GM12864 (cell line): ENCODE measurements around the gene HSD3B2.

ENCODE experiments used
- DNase-seq: peaks from one replicate; pipeline ENCODE4 v3.0.0-alpha.2; 2011; ENCODE audit warnings: low read depth
- H3K4me3 ChIP-seq: 2 replicates; pipeline ENCODE4 v1.5.1; 2011; ENCODE audit warnings: mild to moderate bottlenecking, low read depth, low read length, control low read depth
- TF ChIP-seq, protein P1 (sequence below): IDR thresholded peaks from 2 replicates; pipeline ENCODE4 v1.5.1; 2011; ENCODE audit warnings: low read depth, mild to moderate bottlenecking, moderate library complexity, low read length, control low read depth, inconsistent platforms; ENCODE audit errors: missing control alignments

HSD3B2 gene

DNA sequence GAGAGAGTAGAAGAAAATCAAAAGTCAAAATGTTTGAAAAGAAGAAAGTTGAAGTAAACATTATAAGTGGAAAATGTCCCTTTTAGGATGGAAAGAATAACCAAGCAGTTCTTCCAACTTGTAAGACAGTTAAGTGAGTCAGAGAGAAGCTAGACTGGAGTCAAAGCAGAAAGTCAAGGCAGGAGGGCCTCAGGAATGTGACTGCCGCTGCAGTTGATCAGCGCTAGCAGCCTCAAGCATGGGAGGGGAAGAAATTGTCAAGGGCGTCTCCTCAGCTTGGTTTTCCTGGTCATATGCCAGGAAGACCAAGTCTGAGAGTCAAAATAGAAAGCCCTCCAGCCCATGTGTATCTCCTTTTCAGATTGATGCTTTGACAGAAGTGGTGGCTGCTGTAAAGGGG is 23.2 kb upstream of the HSD3B2 start:
- no peak for DNase-seq
- TF ChIP-seq, protein P1, sequence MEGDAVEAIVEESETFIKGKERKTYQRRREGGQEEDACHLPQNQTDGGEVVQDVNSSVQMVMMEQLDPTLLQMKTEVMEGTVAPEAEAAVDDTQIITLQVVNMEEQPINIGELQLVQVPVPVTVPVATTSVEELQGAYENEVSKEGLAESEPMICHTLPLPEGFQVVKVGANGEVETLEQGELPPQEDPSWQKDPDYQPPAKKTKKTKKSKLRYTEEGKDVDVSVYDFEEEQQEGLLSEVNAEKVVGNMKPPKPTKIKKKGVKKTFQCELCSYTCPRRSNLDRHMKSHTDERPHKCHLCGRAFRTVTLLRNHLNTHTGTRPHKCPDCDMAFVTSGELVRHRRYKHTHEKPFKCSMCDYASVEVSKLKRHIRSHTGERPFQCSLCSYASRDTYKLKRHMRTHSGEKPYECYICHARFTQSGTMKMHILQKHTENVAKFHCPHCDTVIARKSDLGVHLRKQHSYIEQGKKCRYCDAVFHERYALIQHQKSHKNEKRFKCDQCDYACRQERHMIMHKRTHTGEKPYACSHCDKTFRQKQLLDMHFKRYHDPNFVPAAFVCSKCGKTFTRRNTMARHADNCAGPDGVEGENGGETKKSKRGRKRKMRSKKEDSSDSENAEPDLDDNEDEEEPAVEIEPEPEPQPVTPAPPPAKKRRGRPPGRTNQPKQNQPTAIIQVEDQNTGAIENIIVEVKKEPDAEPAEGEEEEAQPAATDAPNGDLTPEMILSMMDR: no peak
- H3K4me3 ChIP-seq: no peak overlapping the region

DNA sequence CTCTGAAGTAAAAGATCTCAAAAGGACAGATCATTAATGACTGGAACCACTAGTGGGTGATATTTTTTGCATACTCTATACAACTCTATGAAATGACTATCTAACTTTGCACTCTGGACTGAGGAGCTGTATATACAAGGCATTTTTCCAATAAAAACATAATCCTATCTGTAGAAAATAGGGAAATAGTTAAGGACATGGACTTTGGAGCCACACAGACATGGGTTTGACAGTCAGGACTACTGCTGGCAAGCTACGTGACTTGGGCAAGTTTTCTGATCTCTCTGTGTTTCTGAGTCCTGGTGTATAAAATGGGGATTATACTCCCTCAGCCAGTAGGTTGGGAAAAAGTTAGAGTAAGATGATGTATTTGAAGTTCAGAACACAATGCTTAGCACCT is 20.9 kb upstream of the HSD3B2 start:
- no peak for DNase-seq
- TF ChIP-seq, protein P1: no peak
- no peak overlapping the region for H3K4me3 ChIP-seq

DNA sequence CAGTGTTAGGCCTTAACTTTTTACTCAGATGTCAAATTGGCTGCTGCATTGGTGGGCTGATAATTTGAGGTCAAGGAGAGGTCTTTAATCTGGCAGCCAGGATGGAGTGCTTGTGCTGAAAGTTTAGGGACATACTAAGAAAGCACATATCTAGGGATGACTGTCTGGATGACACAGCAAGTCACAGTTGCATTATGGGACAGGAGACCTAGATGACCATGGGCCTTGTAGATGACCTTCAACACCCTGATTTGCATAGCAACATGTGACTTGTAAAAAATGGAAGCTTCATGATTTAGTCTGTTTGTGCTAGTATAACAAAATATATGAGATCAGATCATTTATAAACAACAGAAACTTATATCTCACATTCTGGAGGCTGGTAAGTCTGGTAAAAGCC is 18.0 kb upstream of the HSD3B2 start:
- H3K4me3 ChIP-seq: no peak overlapping the region
- no peak for DNase-seq
- TF ChIP-seq, protein P1: no peak

DNA sequence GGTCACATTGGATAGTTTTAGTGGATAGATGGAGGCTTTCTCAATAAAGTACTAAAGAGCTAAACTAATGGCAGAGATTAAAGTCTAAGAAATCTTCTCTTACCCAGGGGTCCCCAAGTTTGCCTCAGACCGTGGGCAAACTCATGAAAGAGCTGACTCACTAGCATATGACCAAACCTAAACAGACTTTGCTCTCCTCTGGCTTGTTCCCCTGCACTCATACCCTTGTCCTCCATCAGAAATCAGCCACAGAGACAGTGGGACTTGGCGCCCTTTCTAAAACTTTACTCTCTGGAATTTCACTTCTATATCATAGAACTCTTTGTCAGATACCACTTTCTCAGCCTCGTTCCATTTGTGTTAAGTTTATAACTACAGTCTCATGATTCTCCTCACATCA is 17.0 kb upstream of the HSD3B2 start:
- TF ChIP-seq, protein P1: no peak
- H3K4me3 ChIP-seq: no peak overlapping the region

DNA sequence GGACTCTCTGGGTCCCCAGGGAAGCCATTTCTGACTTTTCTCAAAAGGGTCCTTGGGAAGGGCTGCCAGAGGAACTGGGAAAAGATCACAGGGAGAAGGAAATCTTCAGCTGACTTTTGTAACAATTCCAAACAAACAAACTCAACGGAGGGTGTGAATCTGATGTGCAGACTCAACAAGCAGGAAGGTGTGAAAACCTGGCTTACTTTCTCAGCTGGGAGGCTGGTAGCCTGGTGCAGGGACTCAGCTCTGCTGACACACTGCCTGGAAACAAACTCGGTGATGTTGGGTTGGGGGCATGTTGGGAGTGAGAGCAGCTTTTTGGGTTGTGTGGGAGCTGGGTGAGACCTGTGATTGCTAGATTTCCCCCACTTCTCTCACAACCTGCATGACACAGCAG is 10.2 kb upstream of the HSD3B2 start:
- H3K4me3 ChIP-seq: no peak overlapping the region
- DNase-seq: no peak
- TF ChIP-seq, protein P1: no peak

More for the DNA sequence above, 17.0 kb upstream of the HSD3B2 start:
- no peak for DNase-seq

DNA sequence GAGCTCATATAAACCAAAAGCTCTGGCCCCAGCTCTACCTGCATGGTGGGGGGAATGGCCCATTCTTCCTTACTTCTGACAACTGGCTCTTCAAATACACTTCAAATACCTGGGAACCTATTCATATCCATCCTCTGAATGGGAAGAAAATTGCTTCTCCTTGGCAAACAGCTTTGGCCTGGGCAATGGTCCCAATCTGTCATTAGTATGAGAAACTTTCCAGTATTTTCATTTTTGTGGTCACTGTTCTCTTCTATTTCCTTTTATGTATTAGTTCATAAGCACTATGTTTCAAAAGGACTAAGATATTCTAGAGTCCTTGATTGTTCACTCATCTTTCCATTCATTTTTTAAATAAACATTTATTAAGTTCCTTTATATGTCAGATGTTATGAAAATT is 5.2 kb upstream of the HSD3B2 start:
- no peak for DNase-seq
- TF ChIP-seq, protein P1: no peak

DNA sequence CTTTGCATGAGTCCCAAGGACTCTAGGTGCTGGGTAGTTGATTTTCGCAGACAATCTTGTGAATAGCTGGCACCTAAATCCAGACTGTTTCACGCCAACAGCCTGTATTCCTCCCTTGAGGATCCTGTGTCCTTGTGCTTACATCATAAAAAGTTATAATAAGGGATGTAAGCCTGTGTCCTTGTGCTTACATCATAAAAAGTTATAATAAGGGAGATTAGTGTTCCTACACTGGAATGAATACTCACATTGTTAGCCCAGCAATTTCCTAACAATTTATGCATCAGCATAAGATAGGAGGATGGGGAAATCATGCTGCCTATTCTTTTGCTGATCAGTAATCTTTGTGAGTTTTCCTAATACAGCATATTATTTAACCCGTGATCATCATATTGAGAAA is 4.0 kb upstream of the HSD3B2 start:
- TF ChIP-seq, protein P1: no peak
- no peak for DNase-seq

More for the DNA sequence above, 5.2 kb upstream of the HSD3B2 start:
- H3K4me3 ChIP-seq: no peak overlapping the region

More for the DNA sequence above, 4.0 kb upstream of the HSD3B2 start:
- no peak overlapping the region for H3K4me3 ChIP-seq
